Measurements from ENCODE around the gene ATP8B3. TPM values are rescaled to one million over a fixed set of nuclear protein-coding genes. Genes with fewer than 3 reads are reported as not detected.

ATP8B3 gene
- total and polyA plus RNA-seq, 9 of the 15 experiments (the other 6 are each of a cell fraction or from before 2014, with no cell fraction given): 1.2 to 12.3 (median 3.8) TPM

DNA sequence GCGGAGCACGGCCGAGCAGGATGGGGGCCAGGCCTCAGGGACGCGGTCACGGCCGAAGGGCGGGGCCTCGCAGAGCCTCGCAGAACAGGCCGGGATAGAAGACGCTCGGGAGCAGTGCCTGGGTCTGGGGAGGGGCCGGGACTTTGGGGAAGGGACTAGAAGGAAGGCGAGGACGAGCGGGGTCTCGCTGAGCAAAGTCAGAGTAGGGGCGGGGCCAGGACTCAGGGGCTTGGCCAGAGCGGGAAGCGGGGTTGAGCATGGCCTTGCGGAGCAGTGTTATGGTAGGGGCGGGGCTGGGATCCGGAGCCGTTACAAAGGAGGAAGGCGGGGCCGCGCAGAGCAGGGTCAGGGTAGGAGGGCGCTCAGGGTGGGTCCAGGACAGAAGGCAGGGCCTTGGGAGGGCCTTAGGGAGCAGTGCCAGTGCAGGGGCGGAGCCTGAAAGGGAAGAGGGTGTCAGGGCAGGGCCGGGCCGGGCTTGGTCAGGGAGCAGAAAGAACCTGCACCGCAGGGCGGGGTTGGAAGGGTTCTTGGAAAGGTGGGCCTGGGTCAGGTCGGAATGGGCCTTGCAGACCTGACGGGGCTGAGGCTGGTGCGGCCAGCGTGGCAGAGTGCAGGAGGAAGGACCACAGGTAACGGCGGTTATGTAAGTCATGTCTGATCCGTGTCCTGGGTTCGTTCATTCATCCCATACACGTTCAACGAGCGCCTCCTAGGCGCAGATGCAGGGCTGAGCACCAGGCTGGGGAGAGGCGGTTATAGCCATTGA is 533 bp upstream of the ATP8B3 start (continued):
- TF ChIP-seq COPS2 (conservative IDR thresholded peaks at IDR 0.05) (no peak), ZNF75A (CRISPR knock-in tag; IDR thresholded peaks at IDR 0.05) (no peak), TSC22D4 (tag; IDR thresholded peaks at IDR 0.05) (no peak), SP2 (IDR thresholded peaks at IDR 0.05; ENCODE audit: extremely low read depth, low read depth, low read length, poor library complexity, severe bottlenecking) (no peak), SRSF7 (optimal IDR thresholded peaks at IDR 0.05; ENCODE audit: low read depth, low read length) (no peak), RFX7 (CRISPR knock-in tag; IDR thresholded peaks at IDR 0.05) (no peak), FUS (optimal IDR thresholded peaks at IDR 0.05; ENCODE audit: low read depth, low read length) (no peak), NFE2L1 (tag; IDR thresholded peaks at IDR 0.05; ENCODE audit: borderline replicate concordance, low read depth) (no peak), SRF (CRISPR knock-in tag; IDR thresholded peaks at IDR 0.05) (peak in 1 of 2 experiments; percentile 87; a peak in 2 of 4 replicates), ZNF133 (CRISPR knock-in tag; IDR thresholded peaks at IDR 0.05) (no peak), MEF2D (tag; conservative IDR thresholded peaks at IDR 0.05; ENCODE audit: low read depth) (no peak; the same call in 1 of the 2 replicates), BHLHE40 (IDR thresholded peaks at IDR 0.05; ENCODE audit: low read length) (no peak), CHD1 (IDR thresholded peaks at IDR 0.05; ENCODE audit: low read length) (peak; percentile 69), ELF1 (tag; IDR thresholded peaks at IDR 0.05) (no peak; the same call in 1 of the 2 replicates)
- TF ChIP-seq, protein P1, sequence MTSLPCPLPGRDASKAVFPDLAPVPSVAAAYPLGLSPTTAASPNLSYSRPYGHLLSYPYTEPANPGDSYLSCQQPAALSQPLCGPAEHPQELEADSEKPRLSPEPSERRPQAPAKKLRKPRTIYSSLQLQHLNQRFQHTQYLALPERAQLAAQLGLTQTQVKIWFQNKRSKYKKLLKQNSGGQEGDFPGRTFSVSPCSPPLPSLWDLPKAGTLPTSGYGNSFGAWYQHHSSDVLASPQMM (CRISPR knock-in tag; IDR thresholded peaks at IDR 0.05): no peak
- TF ChIP-seq, protein P2, sequence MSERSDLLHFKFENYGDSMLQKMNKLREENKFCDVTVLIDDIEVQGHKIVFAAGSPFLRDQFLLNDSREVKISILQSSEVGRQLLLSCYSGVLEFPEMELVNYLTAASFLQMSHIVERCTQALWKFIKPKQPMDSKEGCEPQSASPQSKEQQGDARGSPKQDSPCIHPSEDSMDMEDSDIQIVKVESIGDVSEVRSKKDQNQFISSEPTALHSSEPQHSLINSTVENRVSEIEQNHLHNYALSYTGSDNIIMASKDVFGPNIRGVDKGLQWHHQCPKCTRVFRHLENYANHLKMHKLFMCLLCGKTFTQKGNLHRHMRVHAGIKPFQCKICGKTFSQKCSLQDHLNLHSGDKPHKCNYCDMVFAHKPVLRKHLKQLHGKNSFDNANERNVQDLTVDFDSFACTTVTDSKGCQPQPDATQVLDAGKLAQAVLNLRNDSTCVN (CRISPR knock-in tag; IDR thresholded peaks at IDR 0.05): no peak
- TF ChIP-seq, protein P3, sequence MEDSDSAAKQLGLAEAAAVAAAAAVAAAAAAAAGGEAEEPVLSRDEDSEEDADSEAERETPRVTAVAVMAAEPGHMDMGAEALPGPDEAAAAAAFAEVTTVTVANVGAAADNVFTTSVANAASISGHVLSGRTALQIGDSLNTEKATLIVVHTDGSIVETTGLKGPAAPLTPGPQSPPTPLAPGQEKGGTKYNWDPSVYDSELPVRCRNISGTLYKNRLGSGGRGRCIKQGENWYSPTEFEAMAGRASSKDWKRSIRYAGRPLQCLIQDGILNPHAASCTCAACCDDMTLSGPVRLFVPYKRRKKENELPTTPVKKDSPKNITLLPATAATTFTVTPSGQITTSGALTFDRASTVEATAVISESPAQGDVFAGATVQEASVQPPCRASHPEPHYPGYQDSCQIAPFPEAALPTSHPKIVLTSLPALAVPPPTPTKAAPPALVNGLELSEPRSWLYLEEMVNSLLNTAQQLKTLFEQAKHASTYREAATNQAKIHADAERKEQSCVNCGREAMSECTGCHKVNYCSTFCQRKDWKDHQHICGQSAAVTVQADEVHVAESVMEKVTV (CRISPR knock-in tag; IDR thresholded peaks at IDR 0.05): no peak
- TF ChIP-seq, protein P4, sequence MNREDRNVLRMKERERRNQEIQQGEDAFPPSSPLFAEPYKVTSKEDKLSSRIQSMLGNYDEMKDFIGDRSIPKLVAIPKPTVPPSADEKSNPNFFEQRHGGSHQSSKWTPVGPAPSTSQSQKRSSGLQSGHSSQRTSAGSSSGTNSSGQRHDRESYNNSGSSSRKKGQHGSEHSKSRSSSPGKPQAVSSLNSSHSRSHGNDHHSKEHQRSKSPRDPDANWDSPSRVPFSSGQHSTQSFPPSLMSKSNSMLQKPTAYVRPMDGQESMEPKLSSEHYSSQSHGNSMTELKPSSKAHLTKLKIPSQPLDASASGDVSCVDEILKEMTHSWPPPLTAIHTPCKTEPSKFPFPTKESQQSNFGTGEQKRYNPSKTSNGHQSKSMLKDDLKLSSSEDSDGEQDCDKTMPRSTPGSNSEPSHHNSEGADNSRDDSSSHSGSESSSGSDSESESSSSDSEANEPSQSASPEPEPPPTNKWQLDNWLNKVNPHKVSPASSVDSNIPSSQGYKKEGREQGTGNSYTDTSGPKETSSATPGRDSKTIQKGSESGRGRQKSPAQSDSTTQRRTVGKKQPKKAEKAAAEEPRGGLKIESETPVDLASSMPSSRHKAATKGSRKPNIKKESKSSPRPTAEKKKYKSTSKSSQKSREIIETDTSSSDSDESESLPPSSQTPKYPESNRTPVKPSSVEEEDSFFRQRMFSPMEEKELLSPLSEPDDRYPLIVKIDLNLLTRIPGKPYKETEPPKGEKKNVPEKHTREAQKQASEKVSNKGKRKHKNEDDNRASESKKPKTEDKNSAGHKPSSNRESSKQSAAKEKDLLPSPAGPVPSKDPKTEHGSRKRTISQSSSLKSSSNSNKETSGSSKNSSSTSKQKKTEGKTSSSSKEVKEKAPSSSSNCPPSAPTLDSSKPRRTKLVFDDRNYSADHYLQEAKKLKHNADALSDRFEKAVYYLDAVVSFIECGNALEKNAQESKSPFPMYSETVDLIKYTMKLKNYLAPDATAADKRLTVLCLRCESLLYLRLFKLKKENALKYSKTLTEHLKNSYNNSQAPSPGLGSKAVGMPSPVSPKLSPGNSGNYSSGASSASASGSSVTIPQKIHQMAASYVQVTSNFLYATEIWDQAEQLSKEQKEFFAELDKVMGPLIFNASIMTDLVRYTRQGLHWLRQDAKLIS (CRISPR knock-in tag; IDR thresholded peaks at IDR 0.05): 0 out of 2 replicates have a peak, but pooled peaks have one; percentile 23
- TF ChIP-seq, protein P5, sequence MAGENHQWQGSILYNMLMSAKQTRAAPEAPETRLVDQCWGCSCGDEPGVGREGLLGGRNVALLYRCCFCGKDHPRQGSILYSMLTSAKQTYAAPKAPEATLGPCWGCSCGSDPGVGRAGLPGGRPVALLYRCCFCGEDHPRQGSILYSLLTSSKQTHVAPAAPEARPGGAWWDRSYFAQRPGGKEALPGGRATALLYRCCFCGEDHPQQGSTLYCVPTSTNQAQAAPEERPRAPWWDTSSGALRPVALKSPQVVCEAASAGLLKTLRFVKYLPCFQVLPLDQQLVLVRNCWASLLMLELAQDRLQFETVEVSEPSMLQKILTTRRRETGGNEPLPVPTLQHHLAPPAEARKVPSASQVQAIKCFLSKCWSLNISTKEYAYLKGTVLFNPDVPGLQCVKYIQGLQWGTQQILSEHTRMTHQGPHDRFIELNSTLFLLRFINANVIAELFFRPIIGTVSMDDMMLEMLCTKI (IDR thresholded peaks at IDR 0.05; ENCODE audit: partially characterized antibody): no peak
